8988T (cell line): ENCODE data around the gene EPHA7.

Source experiments
- DNase-seq: peaks from one replicate; pipeline ENCODE4 v3.0.0; 2011

Gene EPHA7

DNA sequence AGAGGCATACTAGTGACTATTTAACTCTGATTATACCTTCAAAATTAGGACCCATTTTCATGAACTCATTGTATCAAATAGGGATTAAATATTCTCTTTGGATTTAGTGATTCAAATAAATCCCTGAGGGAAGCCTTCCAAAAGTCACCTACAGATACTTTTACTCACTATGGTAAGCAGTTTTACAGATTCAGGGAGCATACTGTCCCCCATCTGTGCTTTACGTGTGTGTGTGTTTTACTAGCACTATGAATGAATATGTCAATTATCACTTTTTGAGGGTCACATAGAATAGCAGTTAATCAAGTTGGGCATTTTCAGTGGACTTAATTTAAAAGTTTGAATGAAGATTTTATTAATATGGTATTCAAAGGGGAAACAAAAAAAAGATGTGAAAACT, 96.7 kb downstream of the EPHA7 start:
- DNase-seq, result no peak

DNA sequence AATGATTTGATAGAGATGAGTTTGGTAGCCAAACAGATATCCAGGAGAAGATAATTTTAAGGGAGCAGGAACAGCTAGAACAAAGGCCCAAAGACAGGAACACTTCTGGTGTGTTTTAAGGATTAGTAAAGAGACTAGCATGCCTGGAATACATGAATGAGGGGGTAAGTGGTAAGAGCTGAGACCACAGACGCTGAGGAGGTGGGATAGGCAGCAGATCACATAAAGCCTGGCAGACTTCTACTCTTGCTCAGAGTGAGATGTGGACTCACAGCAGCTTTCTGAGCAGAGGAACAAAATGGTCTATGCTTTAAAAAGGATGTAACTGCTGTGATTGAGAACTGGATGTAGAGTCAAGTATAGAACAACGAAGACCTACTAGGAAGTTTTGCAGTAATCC, 100.1 kb downstream of the EPHA7 start:
- no peak for DNase-seq

DNA sequence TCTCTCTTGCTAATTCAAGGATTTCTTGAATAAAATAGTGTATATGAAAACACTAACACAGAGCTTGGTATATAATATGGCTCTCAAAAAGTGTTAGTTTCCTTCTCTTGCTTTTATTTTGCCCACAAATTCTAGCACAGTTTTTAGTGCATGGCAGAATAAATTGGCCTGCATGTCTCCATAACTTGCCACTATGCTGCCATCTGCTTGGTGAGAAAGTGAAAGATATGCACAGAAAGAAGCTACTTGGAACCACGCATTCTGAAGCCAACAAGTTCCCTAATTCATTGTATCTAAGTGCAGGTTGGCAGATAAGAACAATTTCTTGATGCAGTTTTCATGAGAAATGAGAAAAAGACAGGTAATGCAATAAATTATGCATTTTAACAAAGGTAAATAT, 101.2 kb downstream of the EPHA7 start:
- DNase-seq, result no peak

DNA sequence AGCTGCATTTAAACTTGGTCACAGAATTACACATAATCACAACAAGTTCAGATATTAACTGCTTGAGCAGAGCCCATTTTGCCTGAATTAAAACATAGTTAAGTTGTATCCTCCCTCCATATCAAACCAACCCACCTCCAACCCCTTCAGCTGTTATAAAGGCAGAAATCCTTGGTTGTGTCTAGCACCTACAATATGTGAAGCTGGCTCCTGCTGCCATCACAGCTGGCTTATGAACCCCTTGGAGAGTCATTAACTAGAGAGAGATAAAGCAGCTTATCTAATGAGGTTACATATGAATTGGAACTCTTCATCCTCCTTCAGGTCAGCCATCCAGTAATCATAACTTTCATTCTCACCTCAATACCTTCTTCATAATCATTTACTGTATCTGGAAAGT, 101.8 kb downstream of the EPHA7 start:
- no peak for DNase-seq

DNA sequence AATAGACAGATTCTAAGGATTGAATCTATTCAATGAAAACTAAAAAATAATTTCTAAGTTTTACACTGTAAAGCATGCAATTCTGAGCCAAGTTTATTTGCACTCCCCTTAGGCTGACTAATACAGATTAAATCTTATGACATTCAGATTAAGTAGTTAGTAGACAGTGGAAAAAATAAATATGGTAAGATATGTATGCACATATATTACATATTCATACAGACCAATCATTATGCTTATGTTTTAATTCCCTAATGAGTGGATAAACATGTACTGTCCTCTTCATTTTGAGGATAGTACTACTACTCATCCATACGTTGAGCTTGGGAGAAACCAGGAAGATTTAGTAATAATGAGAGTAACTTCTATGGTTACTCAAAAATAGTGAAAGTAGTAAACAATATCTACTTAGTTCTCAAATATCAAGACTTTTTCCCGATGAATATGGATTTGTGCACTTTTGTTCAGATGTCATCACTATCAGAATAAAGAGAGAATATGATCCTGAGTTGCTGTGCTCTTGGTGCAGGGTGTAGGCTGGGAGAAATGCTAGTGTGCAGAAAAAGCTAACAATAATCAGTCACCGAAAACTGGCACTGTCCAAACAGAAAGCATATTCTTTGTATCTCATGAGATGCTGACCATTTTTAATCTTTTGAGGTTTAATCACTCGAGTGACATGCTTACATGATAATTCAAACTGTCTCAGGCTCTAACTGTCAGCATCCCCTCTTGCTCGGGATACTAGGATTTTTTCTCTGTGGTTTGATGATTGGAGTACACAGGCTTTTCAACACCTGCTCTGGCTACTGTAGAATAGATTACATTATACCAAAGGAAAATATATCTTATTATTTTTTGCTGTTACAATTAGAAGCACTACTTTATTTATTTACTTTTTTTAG, 111.6 kb downstream of the EPHA7 start:
- DNase-seq, result no peak

DNA sequence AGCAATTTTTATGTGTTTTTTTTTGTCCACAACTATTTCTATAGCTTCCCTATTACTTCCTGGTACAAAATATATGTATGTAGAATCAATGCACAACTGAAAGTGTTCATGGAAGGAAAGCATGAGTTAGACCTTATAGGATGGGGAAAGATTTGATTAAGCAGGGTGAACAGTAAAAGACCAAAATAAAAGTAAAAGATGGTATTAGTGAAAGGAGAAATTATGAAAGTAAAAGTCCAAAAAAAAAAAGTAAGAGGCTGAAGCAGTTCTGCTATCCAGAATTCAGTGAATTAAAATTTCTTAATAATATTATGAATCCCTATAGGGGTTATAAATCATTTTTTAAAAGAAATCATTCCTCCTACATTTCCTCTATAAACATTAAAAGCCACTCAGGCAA, 114.3 kb downstream of the EPHA7 start:
- DNase-seq, result no peak

DNA sequence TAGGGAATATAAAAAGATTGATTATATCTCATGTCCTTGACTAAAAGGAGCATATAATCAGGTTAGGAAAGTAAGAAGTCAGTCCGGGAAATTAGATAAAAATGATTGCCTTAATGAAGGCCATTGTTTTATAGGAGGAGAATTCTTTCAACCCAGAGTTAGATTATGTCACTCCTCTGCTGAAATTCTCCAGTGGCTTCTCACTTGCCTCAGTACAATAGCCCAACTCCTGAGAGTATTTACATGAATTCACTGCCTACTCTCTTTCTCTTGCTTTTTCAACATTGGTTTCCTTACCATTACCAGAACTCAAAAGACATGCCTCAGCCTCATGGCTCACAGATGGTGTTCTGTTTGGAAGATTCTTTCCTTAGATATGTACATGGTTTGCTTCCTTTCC, 114.9 kb downstream of the EPHA7 start:
- DNase-seq, result no peak

DNA sequence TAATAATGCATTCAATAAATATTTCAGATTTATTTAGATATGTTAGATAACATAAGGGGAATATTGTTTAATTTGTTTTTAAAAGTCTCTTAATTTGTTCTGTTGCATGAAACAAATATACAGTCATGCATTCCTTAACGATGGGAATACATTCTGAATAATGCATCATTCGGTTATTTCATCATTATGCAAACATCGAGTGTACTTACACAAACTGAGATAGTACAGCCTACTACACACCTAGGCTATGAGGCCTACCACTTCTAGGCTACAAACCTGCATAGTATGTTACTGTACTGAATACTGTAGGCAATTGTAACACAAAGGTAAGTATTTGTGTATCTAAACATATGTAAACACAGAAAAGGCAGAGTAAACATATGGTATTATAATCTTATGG, 118.7 kb downstream of the EPHA7 start:
- no peak for DNase-seq

DNA sequence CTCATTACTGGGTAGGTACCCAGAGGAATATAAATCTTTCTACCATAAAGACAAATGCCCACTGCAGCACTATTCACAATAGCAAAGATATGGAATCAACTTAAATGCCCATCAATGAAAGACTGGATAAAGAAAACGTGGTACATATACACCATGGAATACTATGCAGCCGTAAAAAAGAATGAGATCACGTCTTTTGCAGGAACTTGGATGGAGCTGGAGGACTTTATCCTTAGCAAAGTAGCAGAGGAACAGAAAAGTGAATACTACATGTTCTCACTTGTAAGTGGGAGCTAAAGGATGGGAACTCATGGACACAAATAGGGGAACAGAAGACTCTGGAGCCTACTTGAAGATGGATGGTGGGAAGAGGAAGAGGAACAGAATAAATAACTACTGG, 119.7 kb downstream of the EPHA7 start:
- no peak for DNase-seq

DNA sequence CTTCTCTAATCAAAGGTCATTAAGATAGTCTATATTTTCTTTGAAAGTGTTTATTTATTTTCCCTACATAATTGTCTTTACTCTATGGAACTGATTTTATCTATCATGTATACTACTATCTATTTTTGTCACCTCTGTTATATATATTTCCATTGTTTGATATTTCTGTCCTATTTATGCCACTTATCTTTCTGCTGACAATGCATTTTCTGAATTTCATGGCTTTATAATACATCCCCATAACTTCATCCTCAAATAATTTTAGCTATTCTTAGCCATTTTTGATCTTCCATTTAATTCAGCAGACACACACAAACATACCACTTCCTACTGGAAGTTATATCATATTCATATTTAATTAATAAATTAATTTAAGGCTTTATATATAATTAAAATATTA, 123.7 kb downstream of the EPHA7 start:
- no peak for DNase-seq

DNA sequence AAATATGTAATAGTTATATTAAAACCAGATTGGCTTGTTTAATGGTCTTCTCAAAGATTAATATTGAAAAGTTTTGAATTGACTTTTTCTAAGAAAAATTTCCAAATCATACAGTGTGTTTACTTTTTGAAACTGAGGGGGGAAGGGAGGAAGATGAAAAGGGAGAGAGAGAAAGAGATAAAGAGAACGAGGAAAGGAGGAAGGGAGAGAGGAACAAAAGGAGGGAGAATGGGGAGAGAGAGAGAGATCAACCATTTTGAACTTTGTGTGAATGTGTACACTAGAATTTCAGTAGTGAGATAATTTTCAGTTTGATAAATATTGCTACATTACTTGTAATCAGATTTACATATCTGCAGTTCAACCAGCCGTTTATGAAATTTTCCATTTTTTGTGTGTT, 124.5 kb downstream of the EPHA7 start:
- no peak for DNase-seq

DNA sequence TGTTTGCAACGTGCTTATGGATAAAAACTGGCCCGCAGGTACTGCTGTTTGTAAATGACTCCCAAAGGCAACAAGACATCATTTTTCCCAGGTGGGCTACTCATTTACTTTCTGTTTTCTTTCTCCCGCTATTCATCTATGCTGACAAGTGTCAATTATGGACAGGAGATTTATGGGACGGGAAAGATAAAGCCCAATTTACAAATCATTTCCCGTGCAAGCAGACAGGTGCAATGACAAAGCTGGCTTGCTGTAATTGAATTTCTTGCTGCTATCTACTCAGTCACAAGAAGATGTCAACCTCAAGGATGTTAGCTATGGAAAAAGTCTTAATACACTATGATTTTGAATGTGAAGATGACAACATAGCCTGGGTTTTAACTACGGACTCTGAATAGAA, 125.5 kb downstream of the EPHA7 start:
- no peak for DNase-seq

DNA sequence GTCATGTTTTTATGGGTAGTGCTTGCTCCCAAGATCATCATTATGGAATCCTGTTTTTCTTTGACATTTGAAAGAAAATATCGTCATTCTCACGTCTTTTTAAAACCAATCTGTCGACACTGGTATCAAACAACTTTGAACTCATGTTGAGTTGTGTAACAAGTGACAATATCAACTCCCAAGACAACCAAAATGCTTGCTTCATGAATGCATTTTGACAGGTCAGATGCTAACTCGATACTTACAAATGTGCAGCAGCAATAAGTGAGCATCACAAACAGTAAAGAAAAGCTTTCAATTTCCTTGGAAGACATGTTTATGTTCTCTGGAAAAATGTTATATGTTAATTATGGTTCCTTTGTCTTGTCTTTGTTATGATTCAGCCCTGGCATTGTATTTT, 125.9 kb downstream of the EPHA7 start:
- no peak for DNase-seq

DNA sequence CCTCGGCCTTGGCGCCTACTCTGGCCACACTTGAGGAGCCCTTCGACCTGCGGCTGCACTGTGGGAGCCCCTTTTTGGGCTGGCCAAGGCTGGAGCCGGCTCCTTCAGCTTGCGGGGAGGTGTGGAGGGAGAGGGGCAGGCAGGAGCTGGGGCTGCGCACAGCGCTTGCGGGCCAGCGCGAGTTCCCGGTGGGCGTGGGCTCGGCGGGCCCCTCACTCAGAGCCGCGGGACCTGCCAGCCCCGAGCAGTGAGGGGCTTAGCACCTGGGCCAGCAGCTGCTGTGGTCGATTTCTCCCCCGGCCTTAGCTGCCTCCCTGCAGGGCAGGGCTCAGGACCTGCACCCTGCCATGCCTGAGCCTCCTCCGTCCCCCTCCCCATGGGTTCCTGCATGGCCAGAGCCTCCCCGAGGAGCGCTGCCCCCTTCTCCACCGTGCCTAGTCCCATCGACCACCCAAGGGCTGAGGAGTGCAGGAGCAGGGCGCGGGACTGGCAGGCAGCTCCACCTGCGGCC, 136.8 kb downstream of the EPHA7 start:
- no peak for DNase-seq

DNA sequence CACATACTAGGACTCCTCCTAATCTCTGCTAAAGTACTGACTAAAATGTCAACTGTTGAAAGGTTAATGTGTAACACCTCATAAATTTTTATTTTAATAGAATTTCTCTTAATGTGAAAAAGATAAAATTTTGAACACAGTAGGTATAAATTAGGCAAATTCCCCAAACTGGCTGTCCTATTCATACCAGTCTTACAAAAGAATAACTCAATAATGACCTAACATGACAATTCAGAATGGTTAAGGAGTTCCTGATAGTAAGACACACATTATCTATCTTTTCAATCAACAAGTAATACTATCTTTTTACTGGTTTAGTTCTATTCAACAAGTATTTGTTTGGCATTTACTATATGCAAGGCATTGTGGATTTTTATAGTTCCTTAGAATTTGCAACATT, 141.1 kb downstream of the EPHA7 start:
- no peak for DNase-seq

DNA sequence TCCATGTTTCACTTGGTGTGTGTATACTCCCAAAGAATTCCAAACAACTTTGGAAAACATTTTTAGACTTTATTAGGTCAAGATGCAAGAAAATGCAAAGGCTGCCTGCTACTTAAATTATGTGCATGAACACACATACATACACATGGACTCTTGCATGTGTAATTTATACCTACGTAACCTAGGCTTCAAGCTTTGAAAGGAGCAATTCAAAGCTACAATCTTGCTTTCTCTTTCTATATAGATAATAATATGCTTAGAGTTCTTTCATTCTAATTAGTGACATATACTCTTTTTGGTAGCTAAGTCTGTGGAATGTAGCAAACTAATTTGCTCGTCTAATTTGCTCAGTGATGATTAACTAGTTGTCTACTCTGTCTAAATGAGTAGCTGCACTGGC, 146.5 kb downstream of the EPHA7 start:
- DNase-seq, result no peak

DNA sequence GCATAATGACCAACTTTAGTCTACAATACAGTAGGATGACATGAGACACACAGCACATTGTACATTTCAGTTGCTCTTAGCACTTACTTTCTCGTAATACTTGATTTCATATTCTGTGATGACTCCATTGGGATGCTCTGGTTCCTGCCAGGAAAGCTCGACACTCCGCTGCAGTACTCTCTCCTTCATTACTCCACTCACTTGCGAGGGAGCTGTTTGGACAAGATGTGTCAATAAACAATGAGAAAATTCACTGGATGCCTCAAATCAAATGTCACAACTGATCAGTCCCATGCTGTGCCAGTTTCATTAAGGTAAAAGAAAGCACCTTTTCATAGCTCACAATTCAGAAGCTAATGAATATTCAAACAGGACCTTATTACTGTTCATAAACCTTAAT, 147.1 kb downstream of the EPHA7 start:
- DNase-seq, result no peak

DNA sequence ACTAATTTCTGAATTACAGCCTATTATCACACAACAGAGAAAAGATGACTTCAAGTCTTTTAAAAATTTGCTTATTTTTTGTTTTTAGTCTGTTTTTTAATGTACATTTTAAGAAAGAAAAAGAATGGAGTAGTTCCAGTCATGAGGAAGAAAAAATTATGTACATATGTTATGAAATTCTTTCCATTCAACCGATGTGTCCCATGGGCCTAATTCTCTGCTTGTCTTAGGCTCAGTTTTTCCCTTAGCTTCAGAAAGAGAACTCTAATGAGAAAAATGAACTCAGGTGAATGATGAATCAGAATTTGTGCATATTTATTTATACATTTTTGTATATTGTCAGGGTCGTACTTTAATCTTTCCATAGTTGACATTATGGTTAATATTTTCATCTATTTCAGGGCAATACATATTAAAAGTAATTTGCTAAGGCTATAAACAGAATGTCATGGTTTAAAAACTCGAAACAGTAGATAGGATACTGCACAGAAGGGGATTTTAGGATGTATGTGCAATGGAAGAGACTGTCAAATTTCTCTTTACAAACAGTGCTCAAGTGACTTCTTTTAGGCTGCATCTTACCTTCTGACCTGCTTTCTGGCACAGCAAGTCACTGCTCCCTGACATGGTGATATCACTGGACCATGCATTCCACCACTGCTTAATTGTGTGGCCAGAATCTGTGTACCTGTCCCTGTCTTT, 153.1 kb downstream of the EPHA7 start:
- DNase-seq, result no peak

DNA sequence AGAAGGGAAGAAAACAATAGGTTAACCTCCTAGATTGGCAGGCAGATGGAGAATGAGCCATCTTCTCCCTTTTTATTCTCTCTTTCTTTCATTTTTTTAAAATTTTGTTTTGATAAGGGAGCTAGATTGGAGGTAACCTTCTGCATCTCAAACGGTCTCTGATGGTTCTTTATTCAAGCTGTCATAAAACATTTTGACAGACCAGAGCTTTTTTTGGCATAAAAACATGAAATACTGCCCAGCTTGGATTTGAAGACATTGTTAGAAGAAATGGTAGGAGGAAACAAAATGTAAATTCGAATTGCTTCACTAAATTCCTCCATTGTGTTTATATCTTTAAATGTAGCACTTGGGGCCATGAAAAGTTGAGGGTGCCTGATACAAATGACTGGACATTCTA, 158.5 kb downstream of the EPHA7 start:
- DNase-seq, result no peak

DNA sequence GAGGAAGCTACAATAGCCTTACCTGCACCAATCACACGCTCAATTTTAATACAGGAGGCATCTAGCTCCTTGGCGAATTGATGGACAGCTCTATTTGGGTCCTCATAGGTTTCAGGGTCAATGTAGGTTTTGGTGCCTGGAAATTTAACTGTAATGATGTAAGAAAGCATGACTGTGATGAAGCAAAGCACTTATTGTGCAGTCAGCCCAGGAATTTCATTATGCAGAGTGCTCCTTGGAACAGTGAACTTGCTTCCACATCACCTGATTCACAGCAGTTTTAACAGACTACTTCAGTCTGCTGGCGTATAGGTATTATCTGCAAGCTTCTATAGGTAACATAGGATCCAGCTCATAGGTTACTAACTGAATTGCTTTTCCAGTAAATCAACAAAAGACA, 160.0 kb downstream of the EPHA7 start:
- no peak for DNase-seq

DNA sequence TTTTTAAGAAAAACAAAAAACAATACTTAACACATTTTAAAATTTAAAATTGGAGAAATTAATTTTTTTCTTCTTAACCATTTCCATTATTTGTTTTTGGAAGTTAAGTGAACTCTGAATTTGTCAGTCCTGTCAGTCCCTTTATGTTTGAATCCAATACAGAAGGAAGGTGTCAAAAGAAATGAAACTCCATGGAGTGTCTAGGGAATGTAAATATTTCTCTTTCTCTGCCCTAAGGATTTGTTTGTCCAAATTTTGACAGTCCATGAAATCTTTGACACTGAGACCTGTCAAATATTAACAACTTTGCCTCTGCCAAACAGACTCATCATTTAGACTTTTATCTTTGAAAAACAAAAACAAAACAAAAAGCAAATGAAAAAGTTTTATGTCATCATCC, 166.4 kb downstream of the EPHA7 start:
- DNase-seq, result no peak

DNA sequence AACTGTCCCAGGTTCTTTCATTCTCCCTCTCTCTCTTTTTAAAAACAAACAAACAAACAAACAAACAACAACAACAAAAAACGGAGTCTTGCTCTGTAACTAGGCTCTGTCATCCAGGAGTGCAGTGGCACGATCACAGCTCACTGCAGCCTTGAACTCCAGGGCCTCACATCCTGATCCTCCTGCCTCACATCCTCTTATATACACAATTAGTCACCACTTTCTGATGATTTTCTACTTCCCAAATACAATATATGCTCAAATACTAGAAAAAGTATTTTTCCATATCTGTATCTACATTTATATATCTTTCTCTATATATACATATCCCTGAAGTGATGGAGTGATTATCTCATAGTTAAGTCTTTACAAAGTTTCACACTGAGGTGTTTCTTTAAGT, 170.7 kb downstream of the EPHA7 start:
- no peak for DNase-seq

DNA sequence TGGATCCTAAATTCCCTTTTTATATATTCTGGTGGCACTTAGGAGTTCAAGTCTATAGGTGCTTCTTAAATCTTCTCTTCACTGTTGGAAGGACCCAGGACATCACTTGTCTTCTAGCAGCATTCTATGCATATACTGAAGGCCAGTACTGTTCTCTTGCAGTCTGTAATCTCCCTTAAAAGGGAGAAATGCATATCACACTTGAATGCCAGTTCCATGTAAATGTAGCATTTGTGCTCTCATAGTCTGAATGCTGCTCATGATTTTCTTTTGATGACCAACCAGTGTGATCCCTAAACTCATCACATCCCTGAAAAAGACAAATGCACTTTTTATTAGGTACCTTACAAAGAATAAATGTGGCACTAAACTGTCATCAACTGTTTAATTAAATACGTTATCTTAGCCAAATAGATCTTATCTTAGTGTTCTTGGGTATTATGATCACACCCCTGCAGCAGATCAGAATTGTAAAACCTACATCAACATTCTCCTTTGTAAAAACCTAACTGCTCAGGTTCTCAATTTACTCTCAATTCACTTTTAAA, 176.1 kb downstream of the EPHA7 start:
- DNase-seq, result no peak

DNA sequence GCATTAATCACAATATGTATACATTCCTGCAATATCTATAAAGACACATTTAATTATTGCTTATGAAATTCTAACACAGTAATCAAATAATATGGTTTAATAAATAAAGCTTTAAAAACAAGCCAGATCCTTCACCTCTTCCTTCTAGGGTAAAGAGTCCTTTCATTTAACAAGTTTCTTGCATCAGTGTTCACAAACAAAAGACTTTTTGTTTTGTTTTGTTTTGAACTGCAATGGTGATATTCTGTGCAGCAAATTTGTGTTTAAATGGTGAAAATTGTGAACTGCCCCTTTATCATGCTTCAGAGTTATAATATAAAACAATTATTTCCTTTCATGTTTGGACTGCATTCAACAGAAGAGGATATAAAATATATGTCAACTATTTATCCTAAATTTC, 177.3 kb downstream of the EPHA7 start:
- no peak for DNase-seq
